GM19395 (cell line): ENCODE data around the gene ATP11A.

Source experiments
- ATAC-seq: cut with Tn5 transposase; IDR thresholded peaks from one replicate; pipeline ENCODE4 v1.9.1; 2021; ENCODE audit warnings: mild to moderate bottlenecking, moderate library complexity; ENCODE audit not compliant: unreplicated experiment

The ATP11A gene

DNA sequence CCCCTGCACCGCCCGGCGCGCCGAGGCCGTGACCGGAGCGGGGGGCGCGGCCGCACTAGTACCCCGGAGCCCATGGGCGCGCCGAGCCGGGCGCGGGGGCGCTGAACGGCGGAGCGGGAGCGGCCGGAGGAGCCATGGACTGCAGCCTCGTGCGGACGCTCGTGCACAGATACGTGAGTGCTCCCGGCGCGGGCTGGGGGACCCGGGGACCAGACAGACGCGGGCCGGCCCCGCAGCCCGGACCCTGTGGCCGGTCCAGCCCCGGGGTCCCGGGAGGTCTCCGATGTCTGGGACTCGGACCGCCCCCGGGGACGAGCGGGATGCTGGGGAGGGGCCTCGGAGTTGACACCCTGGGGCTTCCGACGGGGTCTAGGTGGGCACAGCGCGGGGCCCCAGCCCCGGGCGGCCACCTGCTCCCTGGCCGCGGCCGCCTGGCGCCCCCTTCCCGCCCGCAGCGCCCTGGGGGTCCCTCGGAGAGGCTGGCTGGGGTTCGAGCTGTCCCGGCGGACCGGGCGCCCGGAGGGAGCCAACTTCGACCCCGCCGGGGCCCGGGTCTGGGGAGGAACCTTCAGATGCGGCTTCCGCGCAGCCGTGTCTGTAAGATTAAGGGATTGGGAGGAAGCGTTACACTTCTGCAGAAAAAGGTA lies 568 bp downstream of the ATP11A start:
- ATAC-seq: peak; percentile 34

DNA sequence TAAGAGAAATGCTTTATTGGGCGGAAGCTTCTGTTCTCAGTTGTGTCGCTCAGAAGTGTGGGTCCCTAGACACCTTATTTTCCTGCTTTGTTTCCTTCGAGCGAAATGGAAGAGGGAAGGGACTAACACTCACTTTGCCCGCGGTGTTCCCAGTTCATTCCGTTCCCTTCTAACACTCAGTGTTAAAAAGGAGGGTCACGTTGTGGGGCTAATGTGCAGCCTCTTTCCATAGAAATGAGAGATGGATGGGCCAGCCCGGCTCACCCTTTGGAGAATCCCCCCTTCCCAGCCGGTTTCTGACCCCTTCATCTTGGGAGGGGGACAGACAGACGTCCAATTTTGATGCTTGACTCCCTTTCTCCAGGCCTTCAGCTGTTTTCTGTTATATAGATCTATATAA lies 2.3 kb downstream of the ATP11A start:
- no peak for ATAC-seq

DNA sequence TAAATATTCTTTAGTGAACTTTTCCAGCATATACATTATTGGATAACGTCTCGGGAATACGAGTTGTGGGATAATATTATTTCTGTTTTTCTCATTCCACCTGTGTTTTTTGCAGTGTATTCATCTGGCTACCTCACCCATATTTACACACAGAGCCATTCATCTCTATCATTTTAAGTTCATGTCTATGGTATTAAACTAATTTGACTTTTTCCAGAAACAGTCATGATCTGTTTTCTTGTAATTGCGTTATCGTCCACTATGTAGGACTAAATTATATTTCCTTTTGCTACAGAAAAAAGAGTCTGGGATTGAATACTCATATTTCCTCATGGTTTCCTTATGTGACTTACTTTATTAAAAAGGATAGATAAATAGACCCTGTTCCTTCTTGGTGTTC lies 2.7 kb downstream of the ATP11A start:
- ATAC-seq: no peak

DNA sequence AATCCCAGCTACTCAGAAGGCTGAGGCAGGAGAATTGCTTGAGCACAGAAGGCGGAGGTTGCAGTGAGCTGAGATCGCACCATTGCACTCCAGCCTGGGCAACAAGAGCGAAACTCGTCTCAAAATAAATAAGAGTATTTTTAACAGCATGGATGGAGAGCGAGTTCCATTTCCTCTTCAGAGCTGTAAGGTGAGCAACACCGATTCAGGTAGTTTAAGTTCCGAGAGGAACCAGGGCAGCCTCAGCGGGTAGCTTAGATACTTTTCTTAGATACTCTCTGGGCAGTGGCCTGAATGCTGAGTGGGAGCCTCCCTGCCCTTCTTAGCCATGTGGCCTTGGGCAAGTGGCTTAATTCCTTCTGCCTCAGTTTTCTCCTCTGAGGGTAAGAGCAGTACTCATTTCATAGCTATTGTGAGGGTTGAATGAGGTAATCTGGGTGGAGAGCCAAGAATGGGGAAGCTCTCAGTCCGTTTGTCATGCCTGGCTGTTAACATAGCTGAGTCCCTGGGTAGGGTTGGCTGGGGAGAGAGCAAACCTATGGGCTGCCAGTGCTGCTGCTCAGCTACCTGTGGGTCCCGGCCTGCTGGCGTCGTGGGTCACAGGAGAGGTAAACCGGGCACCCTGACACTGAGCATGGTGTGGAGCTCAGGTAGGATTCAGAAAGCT lies 4.1 kb downstream of the ATP11A start:
- ATAC-seq: no peak

DNA sequence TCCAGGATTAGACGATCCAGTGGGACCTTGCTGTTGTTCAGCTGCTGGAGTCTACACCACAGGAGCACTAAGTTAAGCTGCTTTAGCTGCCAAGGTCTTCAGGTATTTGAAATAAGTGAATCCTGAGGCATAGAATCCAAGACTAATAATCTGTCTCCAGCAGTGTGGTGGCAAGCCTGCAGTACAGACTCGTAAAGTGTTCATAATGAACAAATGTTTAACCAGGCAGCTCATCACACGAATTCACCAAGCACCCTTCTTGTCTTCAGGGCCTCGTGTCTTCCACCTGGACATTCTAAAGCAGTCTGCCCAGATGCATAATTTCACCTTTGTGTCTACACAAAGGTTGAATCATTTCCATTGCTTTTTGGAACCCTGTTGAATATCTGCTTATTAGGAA lies 5.3 kb downstream of the ATP11A start:
- no peak for ATAC-seq

DNA sequence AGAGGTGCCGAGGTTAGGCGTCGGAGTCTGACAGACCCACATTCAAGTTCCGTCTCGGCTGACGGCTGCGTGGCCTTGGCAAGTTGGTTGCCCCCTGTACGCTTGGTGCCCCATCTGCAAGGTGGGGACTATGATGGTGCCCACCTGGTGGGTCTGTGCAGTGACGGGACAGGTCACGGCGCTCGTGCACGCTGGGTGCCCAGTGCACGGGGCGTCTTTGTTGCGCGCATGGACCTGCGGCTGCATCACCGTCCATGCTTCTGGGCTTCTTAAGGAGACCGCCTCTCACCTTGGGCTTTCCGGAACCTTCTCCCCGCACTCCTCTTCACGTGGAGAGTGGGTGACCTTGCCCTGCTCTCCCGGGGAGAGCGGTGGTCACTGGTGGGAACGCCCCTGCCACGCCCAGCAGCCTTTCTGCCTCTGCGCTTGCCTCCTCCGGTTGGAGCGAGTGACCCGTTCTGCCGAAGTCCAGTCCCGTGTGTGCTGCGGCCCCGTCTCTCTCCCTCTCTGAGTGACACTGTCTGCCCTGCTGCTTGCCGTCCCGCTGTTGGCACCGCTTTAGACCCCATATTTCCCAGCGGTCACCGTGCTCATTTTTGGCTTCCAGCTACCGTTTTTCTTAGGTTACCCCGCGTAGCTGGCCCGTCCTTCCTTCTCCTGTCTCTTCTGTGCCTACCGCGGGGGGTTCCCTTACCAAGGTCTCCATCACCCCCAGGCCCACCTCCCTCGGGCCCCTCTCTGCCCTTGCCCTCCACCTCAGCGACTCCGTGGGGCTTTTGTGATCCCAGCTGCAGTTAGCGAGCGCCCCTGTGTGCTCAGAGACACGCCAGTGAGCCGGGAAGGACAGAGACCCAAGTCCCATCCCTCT lies 6.4 kb downstream of the ATP11A start:
- ATAC-seq: no peak

DNA sequence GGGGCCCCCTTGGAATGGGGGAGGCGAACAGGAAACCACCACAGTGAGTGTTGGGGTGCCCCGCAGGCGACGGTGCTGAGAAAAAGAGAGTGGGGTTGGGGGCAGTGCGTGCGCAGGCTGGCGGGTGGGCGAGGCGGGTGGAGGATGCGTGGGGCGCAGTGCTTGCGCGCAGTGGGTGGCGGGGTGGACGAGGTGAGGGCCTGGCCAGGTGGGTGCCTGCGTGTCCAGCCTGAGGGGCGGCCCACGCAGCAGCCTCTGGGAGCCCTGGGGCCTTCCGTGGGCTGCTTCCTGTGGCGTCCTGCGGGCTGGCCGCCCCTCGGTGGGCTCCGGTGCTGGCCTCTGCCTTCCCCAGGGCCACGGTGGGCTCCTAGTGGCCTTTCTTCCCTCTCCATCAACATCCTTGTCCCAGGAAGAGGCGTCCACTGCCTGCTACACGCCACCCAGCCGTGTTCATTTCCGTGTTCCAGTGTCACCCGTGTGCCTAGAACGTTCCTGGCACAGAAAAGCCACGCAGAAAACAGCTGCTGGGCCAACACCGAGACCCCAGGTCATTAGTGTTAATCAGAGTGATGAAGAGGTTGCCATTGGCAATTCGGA lies 7.1 kb downstream of the ATP11A start:
- no peak for ATAC-seq

DNA sequence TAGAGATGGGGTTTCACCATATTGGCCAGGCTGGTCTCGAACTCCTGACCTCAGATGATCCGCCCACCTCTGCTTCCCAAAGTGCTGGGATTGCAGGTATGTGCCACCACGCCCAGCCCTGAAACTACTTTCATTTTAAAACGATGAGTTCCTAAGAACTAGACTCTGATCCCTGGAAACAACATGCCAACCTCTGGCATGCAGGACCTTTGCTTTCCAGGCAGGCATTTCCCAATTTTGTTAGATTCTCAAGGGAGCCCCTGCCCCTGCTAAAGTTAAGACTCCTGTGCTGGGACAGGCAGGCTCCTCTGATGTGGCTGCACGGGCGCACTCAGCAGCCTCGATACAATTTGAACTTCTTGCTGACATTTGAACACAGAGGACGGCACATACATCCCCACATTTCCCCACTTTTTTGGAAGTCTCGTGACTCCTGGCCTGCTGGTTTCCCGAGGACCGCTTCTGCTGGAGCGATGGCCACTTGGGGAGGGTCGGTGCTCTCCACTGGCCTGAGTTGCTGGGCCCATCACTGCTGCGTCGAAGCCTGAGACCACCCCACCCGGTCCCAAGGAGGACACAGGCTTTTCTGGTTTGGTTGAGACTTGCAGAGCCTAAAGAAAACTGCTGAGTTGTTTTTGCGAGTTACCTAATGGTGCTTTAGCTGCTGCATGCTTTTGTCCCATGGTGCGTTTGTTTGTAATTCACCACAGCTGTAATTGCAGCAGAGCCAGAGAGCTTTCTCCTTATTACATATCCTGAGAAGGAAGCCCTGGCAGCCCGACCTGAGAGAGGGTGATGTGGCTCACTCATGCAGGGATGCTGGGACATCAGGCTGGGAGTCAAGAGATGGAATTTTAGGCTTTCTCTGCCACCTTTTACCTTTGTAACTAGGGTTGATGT lies 8.2 kb downstream of the ATP11A start:
- no peak for ATAC-seq

DNA sequence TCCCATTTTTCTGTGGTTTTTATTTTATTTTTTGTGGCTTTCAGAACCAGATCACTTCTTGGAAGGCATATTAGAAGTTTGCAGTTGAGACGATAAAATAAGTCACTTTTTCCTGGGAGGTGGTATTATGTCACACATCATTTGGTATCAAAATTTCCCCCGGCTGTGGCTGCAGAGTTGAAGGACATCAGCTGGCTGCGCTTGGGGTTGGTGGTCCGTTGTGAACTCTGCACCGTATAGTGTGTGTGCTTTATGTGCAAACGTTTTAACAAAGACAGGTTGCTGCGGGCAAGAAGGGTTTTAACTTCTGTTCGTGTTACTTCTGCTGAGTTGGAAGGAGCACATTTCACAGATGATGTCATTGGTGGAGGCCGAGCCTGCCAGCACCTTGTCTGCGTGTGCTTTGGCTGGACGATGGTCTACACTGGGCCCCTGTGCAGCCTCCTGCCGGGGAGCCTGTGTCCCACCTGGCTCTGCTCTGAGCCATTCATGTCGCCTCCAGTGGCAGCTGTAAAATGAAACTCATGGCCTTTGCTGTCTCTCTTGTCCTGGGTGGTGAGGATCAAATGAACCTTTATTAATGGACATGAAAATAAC lies 9.6 kb downstream of the ATP11A start:
- no peak for ATAC-seq

DNA sequence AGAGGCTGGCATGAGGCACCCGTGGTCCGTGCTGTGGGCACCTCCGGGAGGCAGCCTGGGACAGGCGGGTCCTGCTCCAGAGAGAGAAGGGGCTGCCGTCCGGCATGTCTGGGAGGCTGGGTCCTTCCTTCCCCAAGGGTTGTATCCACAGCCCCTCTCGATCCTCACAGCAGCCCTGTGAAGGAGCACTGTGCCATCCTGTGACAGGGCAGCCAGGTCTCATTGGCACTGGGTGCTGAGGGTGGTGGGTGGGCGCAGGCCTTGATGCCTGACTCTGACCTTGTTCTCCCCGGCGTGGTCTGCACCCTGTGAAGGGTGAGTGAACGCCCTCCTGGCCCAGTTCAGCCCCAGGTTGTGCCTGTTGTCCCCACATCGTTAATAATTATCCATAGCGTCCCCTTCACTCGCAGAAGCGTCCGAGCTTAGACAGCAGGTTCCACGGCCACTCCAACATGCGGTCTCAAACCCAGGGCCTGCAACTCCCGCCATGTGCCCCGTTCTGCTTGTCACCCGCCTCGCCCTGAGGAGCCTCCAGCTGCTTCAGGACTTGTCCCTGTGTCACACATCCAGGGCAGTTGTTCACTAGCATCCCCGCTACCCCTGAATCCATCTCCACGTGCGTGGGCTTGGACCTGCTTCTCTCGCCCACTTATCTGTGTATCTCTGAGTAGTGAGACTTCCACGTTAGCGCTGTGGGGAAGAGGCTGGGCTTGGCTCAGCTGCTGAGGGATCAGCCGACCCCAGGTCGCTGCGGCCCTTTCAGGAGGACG lies 10.6 kb downstream of the ATP11A start:
- ATAC-seq: no peak

DNA sequence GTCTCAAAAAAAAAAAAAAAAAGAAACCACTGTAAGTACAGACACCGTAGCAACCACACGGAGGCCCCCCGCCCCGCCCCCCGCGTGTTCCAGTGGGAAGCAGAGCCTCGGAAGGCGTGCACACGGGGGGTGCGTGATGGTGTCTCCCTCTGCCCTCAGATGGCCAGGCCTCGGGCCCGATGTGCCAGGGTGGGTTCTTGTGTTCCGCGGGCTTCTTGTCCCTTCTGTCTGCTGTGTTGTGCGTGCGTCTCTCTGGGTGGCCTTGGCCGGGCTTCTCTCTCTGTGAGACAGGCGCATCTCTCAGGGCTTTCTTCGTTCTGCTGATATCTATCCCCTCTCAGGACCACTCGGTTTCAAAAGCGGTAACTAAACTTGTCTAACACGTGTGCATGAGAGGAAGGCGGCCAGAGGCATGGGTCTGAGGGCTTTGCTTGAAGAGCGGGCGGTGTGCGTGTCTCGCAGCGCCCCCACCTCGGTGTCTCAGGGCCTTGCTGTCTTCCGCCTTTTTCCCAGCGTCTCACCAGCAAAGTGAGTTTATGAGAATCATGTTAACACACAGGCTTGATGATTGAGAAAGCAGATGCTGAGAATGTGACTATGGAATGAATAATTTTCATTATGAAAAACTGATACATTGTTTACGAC lies 12.6 kb downstream of the ATP11A start:
- ATAC-seq: no peak

DNA sequence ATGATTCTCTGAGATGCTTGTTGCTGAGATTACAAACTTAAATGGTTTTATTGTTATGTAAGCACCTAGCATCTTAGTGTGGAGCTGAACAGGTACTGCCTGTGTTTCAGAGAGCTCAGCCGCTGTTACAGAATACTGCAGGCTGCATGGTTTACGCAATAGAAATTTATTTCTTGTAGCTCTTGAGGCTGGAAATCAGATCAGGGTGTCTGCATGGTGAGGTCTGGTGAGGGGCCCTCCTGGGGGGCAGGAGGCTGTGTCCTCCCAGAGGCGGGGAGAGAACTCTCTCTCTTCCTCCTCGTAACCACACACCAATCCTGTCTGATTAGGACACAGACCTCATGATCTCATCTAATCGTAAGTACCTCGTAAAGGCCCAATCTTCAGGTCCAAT lies 13.1 kb downstream of the ATP11A start:
- no peak for ATAC-seq

DNA sequence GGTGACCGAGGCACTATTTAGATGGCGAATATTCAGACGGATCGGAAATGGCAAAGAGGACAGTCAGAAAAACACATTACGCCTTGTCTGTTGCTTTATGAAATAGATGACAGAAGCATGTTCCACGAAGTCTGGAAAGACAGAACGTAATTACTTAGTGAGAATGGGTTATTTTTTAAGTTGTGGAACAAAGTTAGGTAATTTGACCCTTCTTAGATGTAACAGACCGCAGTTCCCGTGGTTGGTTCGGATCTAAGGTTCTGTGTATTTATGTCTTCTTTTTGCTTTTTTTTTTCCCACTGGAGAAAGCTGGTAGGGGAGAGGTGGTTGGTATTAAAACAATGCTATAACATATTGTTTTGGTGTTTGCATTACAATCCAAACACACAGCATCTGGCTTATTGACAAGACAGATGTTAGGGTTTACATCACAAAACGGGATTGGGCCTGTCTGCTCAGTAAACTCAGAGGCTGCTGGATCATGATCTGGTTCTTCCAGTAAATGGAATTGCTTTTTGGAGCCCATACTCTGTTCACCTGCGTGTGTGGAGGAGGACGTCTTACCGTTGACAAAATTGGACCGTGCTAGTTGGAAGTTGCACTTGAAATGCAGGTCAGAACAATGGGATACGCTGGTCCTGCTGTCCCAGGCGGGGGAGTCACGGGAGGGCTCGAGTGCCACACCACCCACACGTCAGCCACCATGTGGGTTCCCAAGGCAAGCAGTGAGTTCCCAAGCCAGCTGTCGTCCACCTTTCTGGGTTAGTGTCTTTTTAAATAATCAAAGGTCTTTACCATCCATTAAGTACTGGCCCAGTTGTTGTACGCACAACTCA lies 13.8 kb downstream of the ATP11A start:
- ATAC-seq: no peak

DNA sequence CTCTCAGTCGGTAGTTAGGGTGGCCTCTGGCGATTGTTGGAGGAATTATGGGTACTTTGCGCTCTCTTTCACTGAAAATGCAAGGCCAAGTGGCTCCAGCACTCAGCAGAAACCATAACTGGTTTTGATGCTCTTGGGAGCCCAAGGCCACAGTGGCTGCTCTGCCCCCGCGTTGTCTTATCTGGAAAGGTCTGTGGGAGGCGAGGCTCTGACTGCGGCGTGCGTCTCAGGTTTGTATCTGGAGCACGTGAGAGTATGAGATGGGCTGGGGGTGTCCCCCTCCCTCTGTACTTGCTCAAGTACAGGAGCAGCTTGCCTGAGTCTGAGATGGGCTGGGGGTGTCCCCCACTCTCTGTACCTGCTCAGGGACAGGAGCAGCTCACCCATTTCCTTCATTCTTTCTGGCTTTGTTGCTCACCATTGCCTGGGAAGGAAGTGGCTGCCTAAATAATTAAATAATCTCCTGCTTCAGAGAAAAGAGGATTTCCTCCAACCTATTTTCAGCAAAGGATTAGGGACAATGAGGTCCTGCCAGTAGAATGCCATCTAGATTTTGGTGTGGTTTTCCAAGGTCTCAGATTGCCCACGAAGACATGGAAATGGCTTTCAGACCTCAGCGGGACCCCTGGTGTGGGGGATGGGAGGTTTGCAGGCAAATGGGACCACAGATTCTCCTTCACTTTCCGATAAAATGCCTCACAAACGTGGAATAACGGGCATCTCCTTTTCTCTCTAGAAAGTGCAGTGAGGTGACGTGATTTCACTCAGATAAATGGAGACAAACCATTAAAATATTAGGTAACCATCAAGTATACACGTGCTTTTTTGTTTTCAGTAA lies 14.7 kb downstream of the ATP11A start:
- ATAC-seq: no peak

DNA sequence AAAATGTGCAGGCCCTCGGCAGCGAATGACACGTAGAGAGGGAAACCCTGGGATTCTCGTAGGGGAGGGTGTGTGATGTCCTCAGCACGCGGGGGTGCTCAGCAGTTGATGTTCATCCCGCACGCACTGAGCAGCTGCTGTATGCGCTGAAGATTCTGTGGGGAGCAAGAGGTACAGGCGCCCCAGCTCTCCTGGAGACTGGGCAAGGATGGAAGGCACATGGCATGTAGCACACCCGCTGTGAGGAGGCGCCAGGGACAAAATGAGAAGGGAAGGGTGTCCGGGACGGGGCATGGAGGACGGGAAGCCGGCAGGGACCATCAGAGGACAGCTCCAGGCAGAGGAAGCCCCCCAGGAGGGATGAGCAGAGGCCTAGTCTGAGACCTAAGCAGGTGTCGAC lies 15.4 kb downstream of the ATP11A start:
- no peak for ATAC-seq

DNA sequence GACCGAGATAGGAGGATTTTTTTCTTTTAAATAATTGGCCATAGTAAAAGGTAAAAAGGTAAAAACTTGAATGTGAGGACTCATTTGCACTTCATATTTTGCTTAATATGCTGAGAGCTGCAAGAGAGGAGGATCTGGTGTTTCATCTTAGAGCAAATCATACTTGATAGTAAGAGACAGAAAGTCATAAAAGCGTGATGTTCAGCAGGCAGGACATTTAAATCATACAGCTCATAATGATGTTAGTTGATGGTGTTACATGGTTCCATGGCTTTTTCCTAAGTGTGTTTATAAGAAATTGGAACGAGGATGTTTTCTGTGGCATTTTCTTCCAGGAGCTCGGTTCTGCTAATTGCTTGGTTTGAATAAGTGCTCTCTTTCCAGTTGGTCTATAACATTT lies 16.3 kb downstream of the ATP11A start:
- no peak for ATAC-seq

DNA sequence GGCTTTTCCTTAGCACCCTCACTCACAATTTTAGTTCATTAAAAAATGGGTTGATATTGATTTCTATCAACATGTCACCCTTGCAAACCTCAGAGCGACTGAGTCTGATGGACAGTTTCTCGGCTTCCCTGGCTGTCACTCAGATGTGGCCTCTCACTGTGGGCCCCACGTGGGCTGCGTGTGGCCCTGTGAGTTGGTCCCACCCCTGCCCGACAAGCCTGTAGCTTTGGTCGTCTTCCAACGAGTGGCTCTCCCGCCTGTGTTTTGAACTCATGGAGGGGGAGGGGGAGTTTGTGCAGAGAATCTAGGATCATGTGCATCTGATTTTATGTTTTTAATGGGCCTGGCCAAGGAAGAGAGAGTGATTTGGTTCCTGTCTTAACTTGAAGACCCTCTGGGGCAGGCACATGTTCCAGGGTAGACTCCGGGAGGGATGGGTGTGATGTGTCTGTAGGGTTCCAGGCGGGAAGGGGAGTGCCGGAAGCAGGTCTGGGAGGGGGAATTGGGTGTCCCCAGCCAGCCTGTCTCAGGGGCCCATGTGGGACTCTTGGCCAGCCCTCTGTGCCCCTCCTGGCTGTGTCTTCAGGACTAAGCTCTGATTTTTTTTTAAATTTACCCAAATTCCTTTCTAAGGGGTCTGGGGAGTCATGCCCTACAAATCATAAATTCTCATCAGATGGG lies 18.9 kb downstream of the ATP11A start:
- no peak for ATAC-seq
